Type B pancreatic cell (in vitro differentiated cells): ENCODE results near the gene PRR13. TPM values are rescaled to one million over a fixed set of nuclear protein-coding genes. Genes with fewer than 3 reads are reported as not detected.
A peak's percentile ranks its signal among the peaks of the same experiment; 100 is the strongest.
"Not testable (repeated sequence)": the region's sequence is repeated elsewhere in the genome, so short reads cannot be mapped to it uniquely, and the experiment has no call there.

Experiments used
- DNase-seq: peaks from one replicate; pipeline ENCODE4 v3.0.0; 2021; ENCODE audit warnings: mixed read lengths; ENCODE audit not compliant: unreplicated experiment; ENCODE audit errors: extremely low spot score
- H3K27ac Mint-ChIP-seq: 2 replicates; pipeline ENCODE4 v1.8.0; 2021; ENCODE audit warnings: mild to moderate bottlenecking, mixed read lengths
- H3K27me3 Mint-ChIP-seq: 2 replicates; pipeline ENCODE4 v1.8.0; 2021; ENCODE audit warnings: mixed read lengths
- H3K36me3 Mint-ChIP-seq: 2 replicates; pipeline ENCODE4 v1.8.0; 2021; ENCODE audit warnings: mixed read lengths
- H3K4me1 Mint-ChIP-seq: one replicate; pipeline ENCODE4 v1.8.0; 2021; ENCODE audit warnings: mixed read lengths; ENCODE audit not compliant: unreplicated experiment
- H3K4me3 Mint-ChIP-seq: 2 replicates; pipeline ENCODE4 v1.8.0; 2021; ENCODE audit warnings: mild to moderate bottlenecking, mixed read lengths
- H3K9me3 Mint-ChIP-seq: 2 replicates; pipeline ENCODE4 v1.8.0; 2021; ENCODE audit warnings: mixed read lengths
- long read RNA-seq: library from polyadenylated mRNA; unstranded; transcript quantifications from one replicate; pipeline ENCODE4 v2.0.0, GENCODE V29; 2020
- total RNA-seq: library from RNA; stranded (reverse); gene quantifications from 2 replicates; pipeline ENCODE4 v1.2.1, GENCODE V29; 2021; ENCODE audit warnings: low replicate concordance
- TF ChIP-seq, protein P1 (sequence below): fragments of 200-600 bp; sonication (generic); conservative IDR thresholded peaks from 2 replicates; pipeline ENCODE4 v1.5.0; 2021; ENCODE audit warnings: antibody characterized with exemption, mild to moderate bottlenecking

The PRR13 gene, protein sequence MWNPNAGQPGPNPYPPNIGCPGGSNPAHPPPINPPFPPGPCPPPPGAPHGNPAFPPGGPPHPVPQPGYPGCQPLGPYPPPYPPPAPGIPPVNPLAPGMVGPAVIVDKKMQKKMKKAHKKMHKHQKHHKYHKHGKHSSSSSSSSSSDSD
- 88.1 and 142 TPM in 2 replicates for total RNA-seq
- long read RNA-seq, transcript PRR13-207 (4 exons, 838 nt), result minor isoform, 6 of 24 reads
- long read RNA-seq, transcript PRR13-202 (4 exons, 1,229 nt), result major isoform, 8 of 24 reads
- long read RNA-seq, partial matches to known transcripts, result 3 of 24 reads
- long read RNA-seq, other reads (novel, unspliced or antisense), result 3 of 24 reads

DNA sequence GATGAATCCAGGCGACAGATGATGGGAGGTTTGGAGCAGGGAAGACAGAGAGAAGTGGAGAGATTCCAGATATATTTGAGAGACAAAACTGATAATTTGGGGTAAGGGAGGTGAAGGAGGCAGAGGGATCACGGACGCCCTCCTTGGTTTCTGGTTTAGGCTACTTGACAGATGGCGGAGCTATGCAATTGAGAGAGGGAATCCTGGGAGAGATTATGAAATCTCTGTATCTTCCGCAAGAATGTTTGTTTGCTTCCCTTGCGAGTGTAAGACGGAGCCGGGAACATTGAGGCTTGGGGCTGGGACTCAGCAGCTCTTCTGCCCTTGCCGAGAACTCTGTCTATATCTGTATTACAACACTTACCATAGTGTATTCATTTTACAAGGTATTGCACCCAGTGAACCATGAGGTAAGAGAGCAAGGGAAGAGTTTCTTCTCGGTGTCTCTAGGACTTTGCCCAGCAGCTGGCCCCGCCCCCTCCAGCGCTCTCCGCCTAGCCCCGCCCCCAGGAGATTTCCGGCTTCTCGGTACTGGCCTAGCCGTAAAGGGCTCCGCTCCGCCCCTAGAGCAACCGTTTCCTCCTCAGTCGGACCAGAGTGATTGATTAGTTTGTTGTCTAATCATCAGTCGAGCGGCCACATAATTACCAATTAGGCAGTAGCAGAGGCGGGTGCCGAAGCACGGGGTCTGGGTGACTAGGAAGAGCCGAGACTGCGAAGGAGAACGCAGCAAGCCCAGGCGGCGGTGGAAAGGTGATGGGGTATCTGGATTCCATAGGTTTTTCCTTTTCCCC lies at the start of gene PRR13:
PRR13 (plus strand) TSS at position 695 of the 794 bp plus-strand sequence. CDS start 981 bp downstream, outside the sequence.
- Mint-ChIP-seq H3K27me3 (no peaks in the 10 kb centered on the region), H3K4me1 (peaks cover 25% of the 10 kb centered on the region), H3K9me3 (no peaks in the 10 kb centered on the region), H3K27ac (peak within 1 kb of the TSS; percentile 96), H3K4me3 (peak within 1 kb of the TSS; percentile 96), H3K36me3 (peaks cover 4% of the 10 kb centered on the region)
- TF ChIP-seq, protein P1, sequence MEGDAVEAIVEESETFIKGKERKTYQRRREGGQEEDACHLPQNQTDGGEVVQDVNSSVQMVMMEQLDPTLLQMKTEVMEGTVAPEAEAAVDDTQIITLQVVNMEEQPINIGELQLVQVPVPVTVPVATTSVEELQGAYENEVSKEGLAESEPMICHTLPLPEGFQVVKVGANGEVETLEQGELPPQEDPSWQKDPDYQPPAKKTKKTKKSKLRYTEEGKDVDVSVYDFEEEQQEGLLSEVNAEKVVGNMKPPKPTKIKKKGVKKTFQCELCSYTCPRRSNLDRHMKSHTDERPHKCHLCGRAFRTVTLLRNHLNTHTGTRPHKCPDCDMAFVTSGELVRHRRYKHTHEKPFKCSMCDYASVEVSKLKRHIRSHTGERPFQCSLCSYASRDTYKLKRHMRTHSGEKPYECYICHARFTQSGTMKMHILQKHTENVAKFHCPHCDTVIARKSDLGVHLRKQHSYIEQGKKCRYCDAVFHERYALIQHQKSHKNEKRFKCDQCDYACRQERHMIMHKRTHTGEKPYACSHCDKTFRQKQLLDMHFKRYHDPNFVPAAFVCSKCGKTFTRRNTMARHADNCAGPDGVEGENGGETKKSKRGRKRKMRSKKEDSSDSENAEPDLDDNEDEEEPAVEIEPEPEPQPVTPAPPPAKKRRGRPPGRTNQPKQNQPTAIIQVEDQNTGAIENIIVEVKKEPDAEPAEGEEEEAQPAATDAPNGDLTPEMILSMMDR, result no peak
- DNase-seq, result peak; percentile 96

DNA sequence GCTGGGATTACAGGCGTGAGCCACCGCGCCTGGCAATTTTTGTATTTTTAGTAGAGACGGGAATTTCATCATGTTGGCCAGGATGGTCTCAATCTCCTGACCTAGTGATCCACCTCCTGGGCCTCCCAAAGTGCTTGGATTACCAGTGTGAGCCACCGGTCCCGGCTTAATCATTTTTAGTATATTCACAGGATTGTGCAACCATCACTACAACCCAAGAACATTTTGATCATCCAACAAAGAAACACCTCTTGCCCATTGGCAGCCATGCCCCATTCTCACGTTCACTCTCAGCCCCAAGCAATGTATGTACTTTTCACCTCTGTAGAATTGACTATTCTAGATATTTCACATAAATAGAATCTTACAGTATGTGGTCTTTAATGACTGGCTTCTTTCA lies 41.6 kb upstream of the PRR13 start:
- H3K27ac Mint-ChIP-seq, result no peak overlapping the region
- H3K27me3 Mint-ChIP-seq, result no peaks in the 10 kb centered on the region
- H3K4me3 Mint-ChIP-seq, result no peak overlapping the region
- no peaks in the 10 kb centered on the region for H3K4me1 Mint-ChIP-seq
- TF ChIP-seq, protein P1, result no peak
- peaks cover 12% of the 10 kb centered on the region for H3K36me3 Mint-ChIP-seq
- DNase-seq, result no peak
- H3K9me3 Mint-ChIP-seq, result no peaks in the 10 kb centered on the region

DNA sequence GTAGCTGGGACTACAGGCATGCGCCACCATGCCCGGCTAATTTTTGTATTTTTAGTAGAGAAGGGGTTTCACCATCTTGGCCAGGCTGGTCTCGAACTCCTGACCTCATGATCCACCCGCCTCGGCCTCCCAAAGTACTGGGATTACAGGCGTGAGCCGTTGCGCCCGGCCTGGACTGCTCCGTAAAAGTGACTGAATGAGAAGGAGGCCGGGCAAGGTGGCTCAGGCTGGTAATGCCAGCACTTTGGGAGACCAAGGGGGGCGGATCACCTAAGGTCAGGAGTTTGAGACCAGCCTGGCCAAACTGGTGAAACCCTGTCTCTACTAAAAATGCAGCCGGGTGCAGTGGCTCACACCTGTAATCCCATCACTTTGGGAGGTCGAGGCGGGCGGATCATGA lies 39.2 kb upstream of the PRR13 start:
- not testable (repeated sequence) for DNase-seq, H3K27me3 Mint-ChIP-seq, H3K4me1 Mint-ChIP-seq, H3K9me3 Mint-ChIP-seq, H3K27ac Mint-ChIP-seq, H3K4me3 Mint-ChIP-seq
- peaks cover 14% of the 10 kb centered on the region for H3K36me3 Mint-ChIP-seq

DNA sequence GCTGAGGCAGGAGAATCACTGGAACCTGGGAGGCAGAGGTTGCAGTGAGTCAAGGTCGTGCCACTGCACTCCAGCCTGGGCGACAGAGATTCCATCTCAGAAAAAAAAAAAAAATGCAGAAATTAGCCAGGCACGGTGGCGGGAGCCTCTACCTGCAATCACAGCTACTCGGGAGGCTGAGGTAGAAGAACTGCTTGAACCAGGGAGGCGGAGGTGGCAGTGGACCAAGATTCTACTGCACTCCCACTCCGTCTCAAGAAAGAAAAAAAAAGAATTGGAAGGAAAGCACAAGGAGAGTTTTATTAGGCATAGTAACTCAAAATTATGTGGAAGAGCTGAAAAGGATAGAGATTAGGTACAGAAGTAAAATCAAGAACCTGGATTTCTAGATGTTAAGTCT lies 38.7 kb upstream of the PRR13 start:
- H3K27me3 Mint-ChIP-seq, result no peaks in the 10 kb centered on the region
- H3K9me3 Mint-ChIP-seq, result no peaks in the 10 kb centered on the region
- no peaks in the 10 kb centered on the region for H3K4me1 Mint-ChIP-seq
- DNase-seq, result no peak
- H3K4me3 Mint-ChIP-seq, result no peak overlapping the region
- no peak overlapping the region for H3K27ac Mint-ChIP-seq
- peaks cover 14% of the 10 kb centered on the region for H3K36me3 Mint-ChIP-seq
- TF ChIP-seq, protein P1, result no peak

DNA sequence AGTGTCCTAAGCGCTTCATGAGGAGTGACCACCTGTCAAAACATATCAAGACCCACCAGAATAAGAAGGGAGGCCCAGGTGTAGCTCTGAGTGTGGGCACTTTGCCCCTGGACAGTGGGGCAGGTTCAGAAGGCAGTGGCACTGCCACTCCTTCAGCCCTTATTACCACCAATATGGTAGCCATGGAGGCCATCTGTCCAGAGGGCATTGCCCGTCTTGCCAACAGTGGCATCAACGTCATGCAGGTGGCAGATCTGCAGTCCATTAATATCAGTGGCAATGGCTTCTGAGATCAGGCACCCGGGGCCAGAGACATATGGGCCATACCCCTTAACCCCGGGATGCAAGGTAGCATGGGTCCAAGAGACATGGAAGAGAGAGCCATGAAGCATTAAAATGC lies 30.6 kb upstream of the PRR13 start:
- H3K4me1 Mint-ChIP-seq, result peaks cover 15% of the 10 kb centered on the region
- peaks cover 23% of the 10 kb centered on the region for H3K36me3 Mint-ChIP-seq
- TF ChIP-seq, protein P1, result no peak
- no peak overlapping the region for H3K4me3 Mint-ChIP-seq
- H3K27ac Mint-ChIP-seq, result no peak overlapping the region
- no peaks in the 10 kb centered on the region for H3K27me3 Mint-ChIP-seq
- DNase-seq, result no peak
- H3K9me3 Mint-ChIP-seq, result no peaks in the 10 kb centered on the region
